Tibial nerve (tissue), 4 donors: ENCODE results near the gene FOXJ3. TPM values are rescaled to one million over a fixed set of nuclear protein-coding genes. Genes with fewer than 3 reads are reported as not detected.

Experiments used
- DNase-seq, 2 donors: peaks; one replicate each; pipeline ENCODE4 v3.0.0-alpha.2; 2019; ENCODE audit warnings: low spot score in 2 of 2
- H3K27ac ChIP-seq, 4 donors: fragments of 200-600 bp; sonication (generic) in 3 of 4; one replicate each; pipeline ENCODE4 v1.5.1; 2017 to 2019; ENCODE audit warnings: mild to moderate bottlenecking in 1 of 4
- H3K27me3 ChIP-seq, 2 donors: fragments of 200-600 bp; sonication (generic) in 1 of 2; one replicate each; pipeline versions ENCODE4 v1.5.1 to v1.6.0; 2017 to 2019
- H3K36me3 ChIP-seq, 3 donors: fragments of 200-600 bp; sonication (generic); one replicate each; pipeline ENCODE4 v1.5.1; 2018 to 2019
- H3K4me1 ChIP-seq, 4 donors: fragments of 200-600 bp; sonication (generic) in 3 of 4; one replicate each; pipeline ENCODE4 v1.5.1; 2017 to 2019
- H3K4me3 ChIP-seq, 4 donors: fragments of 200-600 bp; sonication (generic) in 3 of 4; one replicate each; pipeline ENCODE4 v1.5.1; 2017 to 2019; ENCODE audit warnings: mild to moderate bottlenecking in 1 of 4, moderate library complexity in 1 of 4
- H3K9me3 ChIP-seq, 4 donors: fragments of 200-600 bp; sonication (generic) in 3 of 4; one replicate each; pipeline ENCODE4 v1.5.1; 2017 to 2019
- EP300 ChIP-seq, 2 donors: sonication (generic); formaldehyde crosslinking; IDR thresholded peaks; one replicate each; pipeline ENCODE4 v1.6.1; 2017; ENCODE audit warnings: antibody characterized with exemption in 2 of 2, mild to moderate bottlenecking in 1 of 2
- POLR2A ChIP-seq, 2 donors: fragments of 450-650 bp; IDR thresholded peaks; one replicate each; pipeline ENCODE4 v1.6.1; 2017; ENCODE audit warnings: antibody characterized with exemption in 2 of 2, mild to moderate bottlenecking in 2 of 2, moderate library complexity in 2 of 2
- WGBS, 2 donors: methylation state at CpG; one replicate each; pipeline ENCODE4 v1.1.5; 2018; 5-methylcytosine and 5-hydroxymethylcytosine counted together
- total RNA-seq, 4 donors: library from RNA; depleted of rRNA; stranded (reverse); fragments of >200 nt; gene quantifications; one replicate each; pipeline ENCODE4 v1.1.0, GENCODE V29; 2016
- TF ChIP-seq, protein P1 (sequence below), 5 experiments: fragments of 200-600 bp in 3 of 5; fragments of 450-650 bp in 2 of 5; sonication (generic) in 3 of 5; IDR thresholded peaks; one replicate each; pipeline ENCODE4 v1.5.1; 2016 to 2019; ENCODE audit warnings: antibody characterized with exemption in 5 of 5, mild to moderate bottlenecking in 3 of 5, moderate library complexity in 2 of 5

FOXJ3 gene
- total RNA-seq, 4 donors from 2014 or later, result 42.7 to 68.1 (median 64.5) TPM

DNA sequence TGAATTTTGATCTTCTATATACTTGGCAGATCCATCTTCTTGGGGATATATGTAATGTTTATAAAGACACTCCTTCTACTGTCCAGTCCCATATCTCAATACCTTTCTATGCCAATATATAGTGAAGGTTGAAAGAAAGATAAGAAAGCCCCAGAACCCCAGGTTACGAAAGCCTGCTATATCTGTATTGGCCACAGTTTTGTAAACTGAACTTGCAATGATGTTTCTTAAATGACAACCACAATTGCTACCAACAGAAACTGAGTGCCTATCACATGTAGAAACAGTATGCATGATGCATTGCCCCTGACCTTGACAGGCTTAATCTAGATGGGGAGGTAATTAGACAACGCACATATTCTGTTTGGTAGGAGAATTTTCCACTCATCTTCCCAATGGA, 37.8 kb upstream of the FOXJ3 start:
- Histone ChIP-seq H3K4me3 (no peak overlapping the region), H3K9me3 (no peaks in the 10 kb centered on the region), H3K27ac (no peak overlapping the region), H3K4me1 (no peaks in the 10 kb centered on the region), H3K27me3 (peaks cover 0 to 17% of the 10 kb centered on the region in 2 donors), H3K36me3 (no peaks in the 10 kb centered on the region)
- 82 to 89% methylated on average over 2 of the region's 2 CpGs for WGBS, 2 donors
- no peak for TF ChIP-seq POLR2A (IDR thresholded peaks at IDR 0.05)
- no peak for TF ChIP-seq EP300 (IDR thresholded peaks at IDR 0.05)
- DNase-seq, result no peak

DNA sequence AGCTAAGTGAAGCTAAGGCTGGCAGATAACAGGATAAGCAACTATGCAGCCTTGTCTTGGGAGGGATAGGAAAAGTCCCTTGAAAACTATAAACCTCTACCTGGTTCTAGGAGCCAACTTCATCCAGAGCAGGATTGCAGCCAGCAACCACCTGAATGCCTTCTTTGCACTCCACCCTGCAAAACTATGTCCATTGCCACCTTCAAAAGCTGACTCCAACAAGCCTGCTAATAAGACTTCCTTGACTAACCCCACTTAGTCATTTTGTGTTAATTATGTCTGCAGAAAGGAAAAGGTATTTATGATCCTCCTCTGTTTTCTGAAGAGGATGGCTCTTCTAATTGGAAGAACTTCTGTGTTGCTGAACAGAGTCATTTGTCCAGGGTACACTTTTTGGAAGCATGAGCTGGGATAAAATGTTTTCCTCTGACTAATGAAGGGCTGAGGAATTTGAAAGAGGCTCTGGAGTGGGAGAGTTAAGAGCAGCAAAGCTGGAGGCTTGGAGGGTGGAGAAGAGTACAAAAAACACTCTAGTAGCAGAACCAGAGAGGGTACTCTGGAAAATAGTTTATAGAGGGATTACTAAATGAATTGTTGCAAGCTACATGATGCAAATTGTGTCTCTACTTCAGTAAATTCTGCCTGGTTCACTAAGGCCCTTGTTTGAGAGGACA, 36.0 kb upstream of the FOXJ3 start:
- H3K4me1 ChIP-seq, result no peaks in the 10 kb centered on the region
- no peak overlapping the region for H3K4me3 ChIP-seq
- no peak for DNase-seq
- H3K27me3 ChIP-seq, result peaks cover 0 to 13% of the 10 kb centered on the region in 2 donors
- no peaks in the 10 kb centered on the region for H3K9me3 ChIP-seq
- no peaks in the 10 kb centered on the region for H3K36me3 ChIP-seq
- TF ChIP-seq EP300 (IDR thresholded peaks at IDR 0.05) (no peak), POLR2A (IDR thresholded peaks at IDR 0.05) (no peak)
- TF ChIP-seq, protein P1, sequence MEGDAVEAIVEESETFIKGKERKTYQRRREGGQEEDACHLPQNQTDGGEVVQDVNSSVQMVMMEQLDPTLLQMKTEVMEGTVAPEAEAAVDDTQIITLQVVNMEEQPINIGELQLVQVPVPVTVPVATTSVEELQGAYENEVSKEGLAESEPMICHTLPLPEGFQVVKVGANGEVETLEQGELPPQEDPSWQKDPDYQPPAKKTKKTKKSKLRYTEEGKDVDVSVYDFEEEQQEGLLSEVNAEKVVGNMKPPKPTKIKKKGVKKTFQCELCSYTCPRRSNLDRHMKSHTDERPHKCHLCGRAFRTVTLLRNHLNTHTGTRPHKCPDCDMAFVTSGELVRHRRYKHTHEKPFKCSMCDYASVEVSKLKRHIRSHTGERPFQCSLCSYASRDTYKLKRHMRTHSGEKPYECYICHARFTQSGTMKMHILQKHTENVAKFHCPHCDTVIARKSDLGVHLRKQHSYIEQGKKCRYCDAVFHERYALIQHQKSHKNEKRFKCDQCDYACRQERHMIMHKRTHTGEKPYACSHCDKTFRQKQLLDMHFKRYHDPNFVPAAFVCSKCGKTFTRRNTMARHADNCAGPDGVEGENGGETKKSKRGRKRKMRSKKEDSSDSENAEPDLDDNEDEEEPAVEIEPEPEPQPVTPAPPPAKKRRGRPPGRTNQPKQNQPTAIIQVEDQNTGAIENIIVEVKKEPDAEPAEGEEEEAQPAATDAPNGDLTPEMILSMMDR (IDR thresholded peaks at IDR 0.05), result no peak
- no peak overlapping the region for H3K27ac ChIP-seq

DNA sequence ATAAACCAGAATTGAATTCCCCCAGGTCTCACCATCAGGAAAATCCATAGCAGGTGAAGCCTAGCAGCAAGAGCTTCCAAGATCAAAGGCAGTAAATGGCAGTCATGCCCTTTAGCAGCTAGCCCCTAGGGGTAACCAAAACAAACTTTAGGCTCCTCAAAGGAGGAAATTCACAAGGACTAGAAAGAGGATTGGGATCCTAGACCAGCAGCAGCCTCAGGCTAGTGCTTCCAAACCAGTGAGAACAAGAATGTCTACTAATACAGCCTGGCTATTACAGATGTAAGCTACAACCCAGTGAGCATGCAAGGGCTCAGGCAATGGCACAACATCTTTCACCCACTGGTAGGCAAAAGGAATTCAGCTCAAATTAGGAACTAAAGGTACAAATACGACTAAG, 34.4 kb upstream of the FOXJ3 start:
- Histone ChIP-seq H3K9me3 (no peaks in the 10 kb centered on the region), H3K4me1 (no peaks in the 10 kb centered on the region), H3K4me3 (no peak overlapping the region), H3K27ac (no peak overlapping the region), H3K36me3 (no peaks in the 10 kb centered on the region), H3K27me3 (peaks cover 0 to 13% of the 10 kb centered on the region in 2 donors)
- 79 to 80% methylated on average over 1 of the region's 1 CpG for WGBS, 2 donors
- TF ChIP-seq EP300 (IDR thresholded peaks at IDR 0.05), result no peak
- no peak for TF ChIP-seq POLR2A (IDR thresholded peaks at IDR 0.05)
- TF ChIP-seq, protein P1 (IDR thresholded peaks at IDR 0.05), result no peak
- DNase-seq, result no peak

DNA sequence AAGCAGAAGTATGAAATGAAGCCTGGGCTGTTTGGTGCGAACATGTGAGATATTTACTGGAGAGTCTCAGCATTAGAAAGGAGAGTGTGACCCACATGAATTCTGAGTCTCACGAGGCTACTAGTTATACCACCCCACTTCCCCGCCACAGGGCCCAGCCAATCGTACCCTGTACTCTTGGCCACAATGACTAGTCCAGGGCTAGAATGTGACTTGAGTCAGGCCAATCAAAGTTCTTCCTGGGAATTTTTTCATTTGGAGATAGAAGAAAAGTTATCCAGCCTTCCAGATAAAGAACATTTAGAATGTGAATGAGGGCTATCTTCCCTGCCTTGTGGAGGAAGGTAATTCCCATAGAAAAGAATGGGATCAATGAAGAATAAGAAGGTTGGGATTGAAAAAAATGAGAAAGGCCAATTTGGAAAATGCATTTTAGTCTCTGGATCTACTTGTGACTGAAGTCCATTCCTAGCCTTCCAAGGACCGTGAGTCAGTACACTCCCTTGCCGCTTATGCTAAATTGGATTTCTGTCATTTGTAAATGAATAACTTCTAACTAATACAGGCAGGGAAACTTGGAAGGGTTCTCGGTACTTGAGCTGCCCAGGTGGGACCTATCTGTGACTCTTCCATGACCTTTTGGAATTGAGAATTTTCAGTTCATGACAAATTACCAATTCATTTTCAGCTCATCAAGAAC, 33.2 kb upstream of the FOXJ3 start:
- Histone ChIP-seq H3K27me3 (peaks cover 0 to 13% of the 10 kb centered on the region in 2 donors), H3K4me3 (no peak overlapping the region), H3K27ac (no peak overlapping the region), H3K36me3 (no peaks in the 10 kb centered on the region), H3K4me1 (no peaks in the 10 kb centered on the region), H3K9me3 (no peaks in the 10 kb centered on the region)
- TF ChIP-seq POLR2A (IDR thresholded peaks at IDR 0.05), result no peak
- TF ChIP-seq, protein P1 (IDR thresholded peaks at IDR 0.05), result no peak
- TF ChIP-seq EP300 (IDR thresholded peaks at IDR 0.05), result no peak
- WGBS, 2 donors, result 85 to 90% methylated on average over 7 of the region's 7 CpGs
- no peak for DNase-seq

DNA sequence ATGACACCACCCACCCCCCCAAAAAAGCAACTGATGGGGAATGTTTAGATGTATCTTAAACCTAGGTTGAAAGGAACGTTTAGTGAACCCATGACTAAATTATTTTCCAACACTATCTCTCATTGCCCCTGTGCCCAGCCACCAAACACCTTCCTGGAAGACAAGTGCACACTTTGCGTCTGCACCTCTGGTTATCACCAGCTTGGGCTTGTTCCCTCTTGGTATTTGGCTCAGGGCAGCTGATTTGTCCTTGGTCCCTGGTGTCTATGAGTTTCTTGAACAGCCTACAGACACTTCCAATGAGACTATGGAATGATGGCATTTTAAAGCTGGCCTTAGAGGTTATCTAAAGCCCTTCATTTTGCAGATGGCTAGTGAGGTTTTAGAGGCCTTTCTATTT, 30.1 kb upstream of the FOXJ3 start:
- Histone ChIP-seq H3K4me3 (no peak overlapping the region), H3K27me3 (peaks cover 0 to 9% of the 10 kb centered on the region in 2 donors), H3K9me3 (no peaks in the 10 kb centered on the region), H3K4me1 (no peaks in the 10 kb centered on the region), H3K27ac (no peak overlapping the region), H3K36me3 (no peaks in the 10 kb centered on the region)
- no peak for DNase-seq
- 83 to 84% methylated on average over 2 of the region's 2 CpGs for WGBS, 2 donors
- TF ChIP-seq, protein P1 (IDR thresholded peaks at IDR 0.05), result no peak
- TF ChIP-seq POLR2A (IDR thresholded peaks at IDR 0.05) (no peak), EP300 (IDR thresholded peaks at IDR 0.05) (no peak)
